Measurements from ENCODE around the gene DYRK2.

The DYRK2 gene

DNA sequence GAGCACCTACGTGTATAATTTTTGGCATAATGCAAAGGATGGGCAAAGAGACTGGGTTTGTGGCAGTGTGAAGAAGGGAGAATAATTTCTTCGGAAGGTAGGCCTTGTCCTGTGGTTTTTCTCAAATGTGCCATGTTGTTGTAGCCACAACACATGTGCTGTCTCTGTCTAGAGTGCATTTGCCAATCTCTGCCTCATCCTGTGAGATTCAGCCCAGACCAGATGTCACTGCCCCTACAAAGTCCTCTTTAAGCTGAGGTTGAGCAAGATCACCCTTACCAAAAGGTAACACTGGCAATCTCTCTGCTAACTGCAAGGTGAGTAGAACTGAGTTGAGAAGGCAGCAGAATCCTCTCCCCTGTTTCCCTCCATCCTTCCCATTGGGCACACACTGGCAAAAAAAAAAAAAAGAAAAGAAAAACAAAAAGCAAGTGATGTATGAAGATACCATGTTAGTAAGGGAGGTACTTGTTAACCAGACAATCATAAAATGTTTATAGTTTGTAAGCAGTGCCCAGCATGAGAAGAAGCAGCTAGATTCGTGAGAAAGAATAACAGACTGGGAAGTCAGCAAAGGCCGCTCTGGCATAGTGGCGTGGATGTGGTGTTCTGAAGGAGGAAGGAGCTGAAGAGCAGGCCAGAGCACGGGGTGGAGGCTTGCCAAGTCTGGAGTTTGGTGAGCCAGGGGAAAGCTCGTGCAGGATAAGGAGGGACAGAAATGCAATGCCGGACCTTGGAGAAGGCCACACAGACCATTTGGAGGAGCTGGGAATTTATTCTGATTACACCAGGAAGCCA is 18.9 kb downstream of the DYRK2 start:
- no peak overlapping the region for H3K27ac ChIP-seq (ENCODE audit: low read depth, low read length)

DNA sequence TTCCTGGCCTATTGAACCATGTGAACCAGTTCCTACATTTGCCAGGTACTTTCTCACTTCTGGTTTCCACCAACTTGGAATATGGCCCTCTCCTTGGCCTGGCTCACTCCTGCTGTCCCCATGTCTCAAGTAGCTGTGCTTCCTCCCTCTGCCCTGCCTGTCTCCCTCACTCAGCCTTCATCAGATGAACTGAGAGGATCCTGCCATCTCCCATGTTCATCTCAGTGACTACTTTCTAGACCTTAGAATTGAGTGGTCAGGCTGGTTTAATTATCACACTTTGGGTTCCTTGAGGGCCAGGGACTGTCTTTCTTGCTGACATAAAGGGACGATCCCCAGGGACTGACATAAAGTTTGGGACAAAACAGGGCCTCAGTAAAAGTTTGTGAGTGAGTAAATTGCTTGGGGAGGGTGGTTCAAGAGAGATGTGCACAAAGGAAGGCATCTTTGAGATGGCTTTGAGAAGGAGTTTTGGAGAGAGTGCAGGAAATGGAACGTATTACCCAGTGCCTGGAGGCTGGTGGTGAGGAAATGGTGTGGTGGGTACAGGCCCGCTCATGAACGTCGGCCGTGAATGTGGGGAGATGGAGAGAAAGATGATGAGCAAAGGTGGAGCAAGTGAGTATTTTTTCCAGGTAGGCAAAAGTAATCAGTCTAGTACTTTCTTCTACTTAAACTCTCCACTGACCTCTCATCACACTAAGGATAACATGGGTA is 20.8 kb downstream of the DYRK2 start:
- Histone ChIP-seq H3F3A (ENCODE audit: insufficient read depth) (peaks cover 3% of the 10 kb centered on the region; the same call in 1 of the 2 replicates), H2AFZ (ENCODE audit: low read depth, low read length, severe bottlenecking) (no peak overlapping the region), H3K27ac (ENCODE audit: low read depth, low read length) (no peak overlapping the region), H3K27me3 (ENCODE audit: low read length) (no peaks in the 10 kb centered on the region), H3K9ac (ENCODE audit: low read length) (no peak overlapping the region), H3K4me2 (ENCODE audit: low read depth, low read length, poor library complexity, severe bottlenecking) (no peak overlapping the region), H3K36me3 (ENCODE audit: low read length) (no peaks in the 10 kb centered on the region), H3K79me2 (ENCODE audit: insufficient read depth, low read length) (no peaks in the 10 kb centered on the region), H3K4me3 (ENCODE audit: insufficient read depth, low read length, poor library complexity, severe bottlenecking) (no peak overlapping the region), H4K20me1 (ENCODE audit: low read depth, low read length) (no peaks in the 10 kb centered on the region), H3K9me3 (ENCODE audit: insufficient read depth, low read length) (peaks cover 4% of the 10 kb centered on the region; the same call in 1 of the 2 replicates), H3K9me2 (replicated peaks; ENCODE audit: insufficient read depth, low read length) (no peaks in the 10 kb centered on the region)
- TF ChIP-seq, protein P1, sequence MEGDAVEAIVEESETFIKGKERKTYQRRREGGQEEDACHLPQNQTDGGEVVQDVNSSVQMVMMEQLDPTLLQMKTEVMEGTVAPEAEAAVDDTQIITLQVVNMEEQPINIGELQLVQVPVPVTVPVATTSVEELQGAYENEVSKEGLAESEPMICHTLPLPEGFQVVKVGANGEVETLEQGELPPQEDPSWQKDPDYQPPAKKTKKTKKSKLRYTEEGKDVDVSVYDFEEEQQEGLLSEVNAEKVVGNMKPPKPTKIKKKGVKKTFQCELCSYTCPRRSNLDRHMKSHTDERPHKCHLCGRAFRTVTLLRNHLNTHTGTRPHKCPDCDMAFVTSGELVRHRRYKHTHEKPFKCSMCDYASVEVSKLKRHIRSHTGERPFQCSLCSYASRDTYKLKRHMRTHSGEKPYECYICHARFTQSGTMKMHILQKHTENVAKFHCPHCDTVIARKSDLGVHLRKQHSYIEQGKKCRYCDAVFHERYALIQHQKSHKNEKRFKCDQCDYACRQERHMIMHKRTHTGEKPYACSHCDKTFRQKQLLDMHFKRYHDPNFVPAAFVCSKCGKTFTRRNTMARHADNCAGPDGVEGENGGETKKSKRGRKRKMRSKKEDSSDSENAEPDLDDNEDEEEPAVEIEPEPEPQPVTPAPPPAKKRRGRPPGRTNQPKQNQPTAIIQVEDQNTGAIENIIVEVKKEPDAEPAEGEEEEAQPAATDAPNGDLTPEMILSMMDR (IDR thresholded peaks at IDR 0.05; ENCODE audit: insufficient read depth, low read length, poor library complexity, severe bottlenecking): no peak
- TF ChIP-seq EZH2phosphoT487 (conservative IDR thresholded peaks at IDR 0.05; ENCODE audit: low read length): no peak

More for the DNA sequence above, 18.9 kb downstream of the DYRK2 start:
- Histone ChIP-seq H3K27me3 (ENCODE audit: low read length) (no peaks in the 10 kb centered on the region), H3K9ac (ENCODE audit: low read length) (no peak overlapping the region), H3K36me3 (ENCODE audit: low read length) (0 out of 2 replicates have a peak, but pooled peaks cover 3% of the 10 kb centered on the region), H2AFZ (ENCODE audit: low read depth, low read length, severe bottlenecking) (no peak overlapping the region), H3K9me2 (replicated peaks; ENCODE audit: insufficient read depth, low read length) (no peaks in the 10 kb centered on the region), H4K20me1 (ENCODE audit: low read depth, low read length) (peaks cover 7% of the 10 kb centered on the region; the same call in 1 of the 2 replicates), H3K4me2 (ENCODE audit: low read depth, low read length, poor library complexity, severe bottlenecking) (no peak overlapping the region), H3K79me2 (ENCODE audit: insufficient read depth, low read length) (no peaks in the 10 kb centered on the region; the same call in 1 of the 2 replicates), H3K9me3 (ENCODE audit: insufficient read depth, low read length) (no peaks in the 10 kb centered on the region), H3K4me3 (ENCODE audit: insufficient read depth, low read length, poor library complexity, severe bottlenecking) (no peak overlapping the region), H3F3A (ENCODE audit: insufficient read depth) (peaks cover 3% of the 10 kb centered on the region; the same call in 1 of the 2 replicates)
- TF ChIP-seq, protein P1 (IDR thresholded peaks at IDR 0.05; ENCODE audit: insufficient read depth, low read length, poor library complexity, severe bottlenecking): no peak
- no peak for TF ChIP-seq EZH2phosphoT487 (conservative IDR thresholded peaks at IDR 0.05; ENCODE audit: low read length)

DNA sequence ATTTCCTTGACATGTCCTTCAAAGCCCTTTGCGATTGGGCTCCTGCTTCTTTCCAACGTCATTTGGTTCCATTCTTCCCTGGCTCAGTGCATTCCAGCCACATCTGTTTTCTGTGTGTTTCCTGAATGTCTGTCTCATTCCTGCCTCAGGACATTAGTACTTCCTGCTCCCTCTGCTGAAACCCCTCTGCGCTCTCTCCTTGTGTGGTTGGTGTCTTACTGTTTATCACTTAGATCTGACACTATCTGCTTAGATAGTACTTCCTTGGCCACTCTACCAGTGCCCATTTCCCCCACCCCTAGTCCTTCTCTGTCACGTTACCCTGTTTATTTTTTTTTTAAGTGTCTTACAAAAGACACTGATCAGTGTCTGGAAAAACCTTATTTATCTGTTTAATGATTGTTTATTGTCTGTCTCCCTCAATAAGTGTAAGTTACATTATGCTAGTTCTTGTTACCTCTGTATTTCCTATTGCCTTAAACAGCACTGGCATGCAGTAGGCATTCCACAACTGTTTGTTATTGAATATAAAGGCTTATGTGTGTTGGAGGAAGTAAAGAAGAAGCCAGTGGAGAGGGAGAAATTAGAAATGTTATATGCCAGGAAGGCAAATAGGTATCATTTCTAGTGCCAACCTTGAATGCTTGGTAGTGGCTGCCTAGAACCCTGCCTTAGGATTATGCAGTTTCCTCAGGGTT is 21.5 kb downstream of the DYRK2 start:
- H3K36me3 ChIP-seq (ENCODE audit: low read length): no peaks in the 10 kb centered on the region
- H4K20me1 ChIP-seq (ENCODE audit: low read depth, low read length): no peaks in the 10 kb centered on the region
- peaks cover 1% of the 10 kb centered on the region; the same call in 1 of the 2 replicates for H3F3A ChIP-seq (ENCODE audit: insufficient read depth)
- no peak overlapping the region for H3K9ac ChIP-seq (ENCODE audit: low read length)
- no peak for TF ChIP-seq EZH2phosphoT487 (conservative IDR thresholded peaks at IDR 0.05; ENCODE audit: low read length)
- TF ChIP-seq, protein P1 (IDR thresholded peaks at IDR 0.05; ENCODE audit: insufficient read depth, low read length, poor library complexity, severe bottlenecking): no peak
- H3K27ac ChIP-seq (ENCODE audit: low read depth, low read length): no peak overlapping the region
- H3K9me3 ChIP-seq (ENCODE audit: insufficient read depth, low read length): peaks cover 4% of the 10 kb centered on the region; the same call in 1 of the 2 replicates
- no peak overlapping the region for H2AFZ ChIP-seq (ENCODE audit: low read depth, low read length, severe bottlenecking)
- H3K79me2 ChIP-seq (ENCODE audit: insufficient read depth, low read length): no peaks in the 10 kb centered on the region
- no peak overlapping the region for H3K4me2 ChIP-seq (ENCODE audit: low read depth, low read length, poor library complexity, severe bottlenecking)
- H3K9me2 ChIP-seq (replicated peaks; ENCODE audit: insufficient read depth, low read length): no peaks in the 10 kb centered on the region
- H3K27me3 ChIP-seq (ENCODE audit: low read length): no peaks in the 10 kb centered on the region
- no peak overlapping the region for H3K4me3 ChIP-seq (ENCODE audit: insufficient read depth, low read length, poor library complexity, severe bottlenecking)

All from SU-DHL-6 (cell line).